GM13977 (cell line): Measurements from ENCODE around the gene MEX3D.

Source experiments
- DNase-seq: peaks from one replicate; pipeline ENCODE4 v3.0.0; 2012; ENCODE audit warnings: low spot score
- CTCF ChIP-seq: IDR thresholded peaks from 2 replicates; pipeline ENCODE4 v1.5.1; 2012; ENCODE audit warnings: mild to moderate bottlenecking, control low read depth; ENCODE audit not compliant: insufficient read depth; ENCODE audit errors: extremely low read depth, missing control alignments
- in situ Hi-C: fragments of 300-500 bp; cut with MboI; formaldehyde crosslinking; loops from one replicate; pipeline ENCODE4 v1.12.0; 2022; ENCODE audit warnings: low sequenced_read_pairs, low pct_unique_long_range_greater_than_20kb, mixed read lengths, inconsistent platforms; ENCODE audit not compliant: unreplicated experiment

Gene MEX3D

GRCh38 chr19:1528596-1529429, 39.3 kb downstream of the MEX3D start:
- DNase-seq = no peak
- no peak for TF ChIP-seq CTCF
- in situ Hi-C loops = no loop called here

GRCh38 chr19:1527650-1528309, 40.3 kb downstream of the MEX3D start:
- DNase-seq = no peak

GRCh38 chr19:1526979-1527649, 41.0 kb downstream of the MEX3D start:
- no peak for TF ChIP-seq CTCF
- in situ Hi-C loops = no loop called here
- no peak for DNase-seq

More at GRCh38 chr19:1527650-1528309, 40.3 kb downstream of the MEX3D start:
- in situ Hi-C loops = no loop called here
- TF ChIP-seq CTCF = no peak

- TF ChIP-seq CTCF = no peak
- DNase-seq = no peak
- in situ Hi-C loops = no loop called here
Measured at GRCh38 chr19:1526066-1526778, 41.9 kb downstream of the MEX3D start.

- in situ Hi-C loops = no loop called here
- TF ChIP-seq CTCF = no peak
- no peak for DNase-seq
Measured at GRCh38 chr19:1525343-1525742, 42.8 kb downstream of the MEX3D start.

- no peak for DNase-seq
- in situ Hi-C loops = no loop called here
- TF ChIP-seq CTCF = no peak
Measured at GRCh38 chr19:1524972-1525325, 43.2 kb downstream of the MEX3D start.
